Subcutaneous adipose tissue (tissue), 4 donors: ENCODE data around the gene GP2. TPM values are rescaled to one million over a fixed set of nuclear protein-coding genes. Genes with fewer than 3 reads are reported as not detected.

Experiments
- CTCF ChIP-seq: fragments of 450-650 bp; IDR thresholded peaks from one replicate; pipeline ENCODE4 v1.5.1; 2016; ENCODE audit warnings: low read depth, mild to moderate bottlenecking, control low read depth, antibody characterized with exemption, moderate library complexity
- total RNA-seq, 4 donors: library from RNA; depleted of rRNA; stranded (reverse); fragments of >200 nt; gene quantifications; one replicate each; pipeline ENCODE4 v1.1.0, GENCODE V29; 2016

GP2 gene
- total RNA-seq, 4 donors from 2014 or later, result not detected

GRCh38 chr16:20289571-20289970 lies 37.7 kb downstream of the GP2 start:
- TF ChIP-seq CTCF, result no peak

DNA sequence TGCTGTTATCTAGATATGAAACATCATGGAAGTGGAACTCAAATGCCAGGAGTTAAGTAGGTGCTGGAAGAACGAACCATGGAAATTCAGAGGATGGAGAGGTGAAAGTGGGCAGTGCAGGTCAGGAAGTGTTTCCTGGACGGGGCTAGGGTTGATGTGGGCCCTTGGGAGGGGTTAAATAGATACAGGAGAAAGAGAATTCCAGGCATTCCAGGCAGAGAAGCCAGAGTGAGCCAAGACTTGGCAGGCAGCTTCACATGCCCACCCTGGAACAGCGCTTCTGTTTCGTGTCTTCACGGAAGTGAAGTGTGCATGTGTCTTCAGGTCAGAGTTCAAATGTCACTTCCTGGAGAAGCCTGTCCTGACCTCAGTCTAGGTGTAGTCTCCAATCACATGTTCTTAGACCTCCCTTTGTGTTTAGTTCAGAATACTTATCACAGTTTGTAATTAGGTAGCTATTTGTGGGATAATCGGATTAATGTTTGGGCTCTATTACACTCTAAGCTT lies 41.3 kb downstream of the GP2 start:
- TF ChIP-seq CTCF, result no peak

DNA sequence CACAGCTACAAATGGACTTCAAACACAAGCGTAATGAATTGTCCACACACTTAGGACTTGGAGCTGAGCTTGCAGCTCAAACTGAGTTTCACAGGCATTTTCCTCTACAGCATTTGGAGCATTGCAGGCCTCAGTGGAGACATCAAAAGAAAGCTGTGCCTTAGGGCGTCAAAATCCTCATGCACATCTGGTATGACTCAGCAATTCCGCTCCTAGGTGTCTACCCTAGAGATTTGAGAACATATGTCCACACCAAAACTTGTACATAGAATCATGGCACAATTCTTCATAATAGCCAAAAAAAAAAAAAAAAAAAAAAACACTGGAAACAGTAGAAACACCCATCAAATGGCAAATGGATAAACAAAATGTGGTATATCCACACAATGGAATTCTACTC lies 47.1 kb downstream of the GP2 start:
- no peak for TF ChIP-seq CTCF

GRCh38 chr16:20271893-20272292 lies 55.4 kb downstream of the GP2 start:
- TF ChIP-seq CTCF, result no peak

GRCh38 chr16:20268409-20268808 lies 58.9 kb downstream of the GP2 start:
- no peak for TF ChIP-seq CTCF

DNA sequence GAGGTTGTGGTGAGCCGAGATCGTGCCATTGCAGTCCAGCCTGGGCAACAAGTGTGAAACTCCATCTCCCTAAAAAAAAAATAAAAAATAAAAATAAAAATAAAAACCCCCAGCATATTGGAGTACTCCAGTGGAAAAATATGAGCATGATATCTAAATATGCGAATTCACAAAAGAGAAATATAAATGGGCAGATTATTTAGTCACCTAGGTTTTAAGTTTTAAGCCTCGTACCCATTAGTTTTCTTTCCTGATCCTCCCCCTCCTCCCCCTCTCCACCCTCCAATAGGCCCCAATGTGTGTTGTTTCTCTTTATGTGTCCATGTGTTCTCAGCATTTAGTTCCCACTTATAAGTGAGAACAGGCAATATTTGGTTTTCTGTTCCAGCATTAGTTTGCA lies 62.3 kb downstream of the GP2 start:
- TF ChIP-seq CTCF, result no peak

- no peak for TF ChIP-seq CTCF
Observed at GRCh38 chr16:20263138-20263855, 64.0 kb downstream of the GP2 start.
